IPS DF 6.9 (cell line): Measurements from ENCODE around the gene CADPS.

ENCODE experiments used
- DNase-seq: peaks from one replicate; pipeline ENCODE4 v3.0.0-alpha.2; 2013; ENCODE audit warnings: low read depth, low spot score
- H3K27ac ChIP-seq: one replicate; pipeline ENCODE4 v1.5.1; 2013; ENCODE audit warnings: low read length, control low read depth
- H3K27me3 ChIP-seq: 2 replicates; pipeline ENCODE4 v1.6.1; 2013; ENCODE audit warnings: mild to moderate bottlenecking, low read length; ENCODE audit not compliant: control insufficient read depth, insufficient read depth
- H3K36me3 ChIP-seq: 2 replicates; pipeline ENCODE4 v1.6.1; 2013; ENCODE audit warnings: low read length; ENCODE audit not compliant: control insufficient read depth, insufficient read depth
- H3K4me1 ChIP-seq: 2 replicates; pipeline ENCODE4 v1.6.1; 2013; ENCODE audit warnings: low read length; ENCODE audit not compliant: control insufficient read depth, insufficient read depth
- H3K4me3 ChIP-seq: 2 replicates; pipeline ENCODE4 v1.5.1; 2013; ENCODE audit warnings: mild to moderate bottlenecking, low read length
- H3K9me3 ChIP-seq: 2 replicates; pipeline ENCODE4 v1.6.1; 2013; ENCODE audit warnings: low read length, inconsistent platforms; ENCODE audit not compliant: control insufficient read depth, insufficient read depth
- WGBS: extraction: QIAGEN DNeasy Blood & Tissue Kit; methylation state at CpG from one replicate; pipeline ENCODE4 v1.1.7; 2013; ENCODE audit warnings: mixed read lengths, missing lambda C conversion rate; ENCODE audit not compliant: insufficient read length, insufficient coverage; 5-methylcytosine and 5-hydroxymethylcytosine counted together

CADPS gene

DNA sequence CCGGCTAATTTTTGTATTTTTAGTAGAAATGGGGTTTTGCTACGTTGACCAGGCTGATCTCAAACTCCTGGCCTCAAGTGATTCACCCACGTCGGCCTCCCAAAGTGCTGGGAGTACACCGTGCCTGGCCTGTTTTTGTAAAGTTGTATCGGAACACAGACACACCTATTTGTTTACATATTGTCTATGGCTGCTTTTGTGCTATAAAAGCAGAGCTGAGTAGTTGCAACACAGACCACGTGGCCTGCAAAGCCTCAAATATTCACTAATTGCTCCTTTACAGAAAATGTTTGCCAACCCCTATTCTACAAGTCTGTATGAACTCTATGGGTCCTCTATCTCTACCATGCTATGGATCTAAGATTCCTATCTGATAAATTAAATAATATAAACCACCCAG, 175.5 kb downstream of the CADPS start:
- no peak for DNase-seq
- Histone ChIP-seq H3K27me3 (no peaks in the 10 kb centered on the region), H3K4me3 (no peak overlapping the region), H3K36me3 (no peaks in the 10 kb centered on the region), H3K9me3 (no peaks in the 10 kb centered on the region), H3K4me1 (no peaks in the 10 kb centered on the region), H3K27ac (no peak overlapping the region)
- WGBS = no CpG with 5 or more reads among the region's 7 CpGs

DNA sequence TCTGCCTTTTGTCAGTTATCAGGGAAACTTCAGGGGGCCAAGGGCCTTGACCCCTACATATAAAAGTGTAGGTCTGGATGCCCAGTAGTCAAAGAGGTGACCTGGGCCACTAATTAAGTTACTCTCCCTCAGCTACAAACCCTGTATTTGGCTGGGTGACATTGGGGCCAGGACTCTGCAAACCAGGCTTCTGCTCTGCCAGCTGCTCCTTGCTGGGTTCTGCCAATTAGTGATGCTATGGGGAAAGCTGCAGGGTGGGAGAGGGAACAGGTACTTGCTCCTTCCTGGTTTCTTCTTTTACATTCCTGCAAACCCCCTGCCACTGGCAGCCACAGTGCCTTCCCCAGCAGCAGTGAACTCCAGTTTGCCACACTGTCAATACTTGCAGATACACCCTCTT, 179.2 kb downstream of the CADPS start:
- Histone ChIP-seq H3K4me1 (no peaks in the 10 kb centered on the region), H3K4me3 (no peak overlapping the region), H3K36me3 (no peaks in the 10 kb centered on the region), H3K27ac (no peak overlapping the region), H3K9me3 (no peaks in the 10 kb centered on the region), H3K27me3 (no peaks in the 10 kb centered on the region)
- no peak for DNase-seq

DNA sequence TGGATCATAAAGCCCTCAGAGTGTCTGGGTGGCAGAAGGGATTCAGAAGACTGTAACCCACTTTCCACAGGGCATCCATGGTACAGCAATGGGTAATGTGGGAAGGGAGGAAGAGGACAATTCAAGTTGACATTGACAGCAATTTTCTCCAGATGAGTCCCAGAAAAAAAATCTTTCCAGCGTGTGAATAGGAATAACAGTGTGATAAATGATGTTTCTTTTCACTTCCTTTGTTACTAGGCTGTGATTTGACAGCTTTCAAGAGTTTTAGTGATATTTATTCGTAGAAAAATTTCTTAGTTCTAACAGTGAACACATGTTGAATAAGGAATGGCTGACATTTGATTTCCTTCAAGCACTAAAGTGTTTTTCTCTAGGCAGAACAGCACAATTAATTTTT, 186.4 kb downstream of the CADPS start:
- no peak for DNase-seq
- Histone ChIP-seq H3K9me3 (no peaks in the 10 kb centered on the region), H3K27ac (no peak overlapping the region), H3K36me3 (no peaks in the 10 kb centered on the region), H3K4me1 (no peaks in the 10 kb centered on the region; the same call in 1 of the 2 replicates), H3K4me3 (no peak overlapping the region), H3K27me3 (no peaks in the 10 kb centered on the region)
- WGBS = no CpG with 5 or more reads among the region's 2 CpGs

DNA sequence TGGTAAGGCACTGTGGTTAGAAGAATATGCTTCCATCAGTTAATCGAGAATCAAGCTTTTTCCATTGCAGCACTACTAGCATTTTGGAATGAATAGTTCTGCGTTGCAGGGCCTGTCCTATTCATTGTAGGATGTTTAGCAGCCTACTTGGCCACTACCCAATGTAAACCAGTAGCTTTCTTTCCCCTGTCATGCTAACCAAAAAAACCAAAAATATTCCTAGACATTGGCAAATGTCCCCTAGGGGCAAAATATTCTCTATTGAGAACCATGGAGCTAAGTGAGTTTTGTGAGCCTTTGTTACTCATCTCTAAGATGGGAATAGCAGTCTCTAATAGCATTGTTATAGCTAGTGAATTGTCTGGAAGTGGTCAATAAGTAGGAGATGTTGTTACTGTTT, 187.2 kb downstream of the CADPS start:
- H3K27ac ChIP-seq = no peak overlapping the region
- no peaks in the 10 kb centered on the region for H3K9me3 ChIP-seq
- H3K36me3 ChIP-seq = no peaks in the 10 kb centered on the region
- no peak overlapping the region for H3K4me3 ChIP-seq
- no peak for DNase-seq
- no CpG with 5 or more reads among the region's 2 CpGs for WGBS
- H3K27me3 ChIP-seq = no peaks in the 10 kb centered on the region
- no peaks in the 10 kb centered on the region; the same call in 1 of the 2 replicates for H3K4me1 ChIP-seq

DNA sequence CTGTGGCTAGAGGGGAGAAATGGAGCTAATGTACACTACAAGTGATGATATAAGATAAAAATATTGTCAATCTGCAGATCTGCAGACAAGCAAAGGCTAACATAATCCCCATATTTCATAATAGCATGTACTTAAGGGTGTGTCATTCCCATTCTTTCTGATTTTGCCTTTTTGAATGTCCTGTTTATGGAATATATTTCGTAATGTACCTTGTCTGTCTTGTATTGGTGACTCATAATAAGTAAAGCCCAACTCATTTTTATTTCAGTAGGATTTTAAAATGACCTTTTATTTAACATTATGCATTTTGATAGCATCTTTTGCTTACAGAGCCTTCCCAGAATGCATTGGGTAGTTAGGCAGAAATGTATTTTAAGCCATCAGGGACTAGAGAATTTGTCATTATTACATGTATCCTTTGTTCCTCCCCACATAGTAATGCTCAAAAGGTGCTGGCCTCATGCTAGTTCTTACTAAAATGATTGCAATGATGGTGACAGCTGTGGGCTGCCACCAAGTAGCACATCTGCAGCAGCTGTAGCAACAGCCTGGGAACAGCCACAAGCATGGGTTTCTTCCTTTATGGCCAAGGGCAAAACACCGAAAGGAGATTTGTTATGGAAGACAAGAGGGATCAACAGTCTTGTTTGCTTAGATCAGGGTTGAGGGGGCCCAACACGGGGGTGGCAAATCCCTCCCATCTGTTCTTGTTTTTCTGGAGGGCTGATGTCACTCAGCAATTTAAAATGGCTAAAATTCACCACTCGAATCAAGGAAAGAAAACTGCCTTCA, 188.5 kb downstream of the CADPS start:
- H3K36me3 ChIP-seq = no peaks in the 10 kb centered on the region
- H3K27ac ChIP-seq = no peak overlapping the region
- no peaks in the 10 kb centered on the region; the same call in 1 of the 2 replicates for H3K4me1 ChIP-seq
- no peak for DNase-seq
- H3K27me3 ChIP-seq = no peaks in the 10 kb centered on the region
- no peaks in the 10 kb centered on the region for H3K9me3 ChIP-seq
- no peak overlapping the region for H3K4me3 ChIP-seq
- no CpG with 5 or more reads among the region's 4 CpGs for WGBS

DNA sequence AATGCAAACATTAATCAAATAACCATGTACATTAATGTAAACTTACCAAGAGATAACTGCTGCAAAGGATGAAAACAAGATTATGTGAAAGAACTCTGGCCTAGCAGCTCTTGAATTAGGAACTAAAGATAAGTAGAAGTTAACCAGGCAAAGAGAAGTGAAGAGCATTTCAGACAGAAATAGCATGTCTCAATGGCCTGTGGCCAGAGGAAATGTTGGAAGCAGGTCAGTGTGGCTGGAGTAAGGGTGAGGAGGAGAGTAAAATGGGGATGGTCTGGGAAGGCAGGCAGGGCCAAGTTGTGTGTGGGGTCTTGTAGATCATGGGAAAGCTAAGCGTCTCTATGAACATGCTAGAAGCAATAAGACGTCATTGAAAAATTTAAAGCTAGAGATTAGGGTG, 192.4 kb downstream of the CADPS start:
- no peaks in the 10 kb centered on the region for H3K9me3 ChIP-seq
- H3K36me3 ChIP-seq = no peaks in the 10 kb centered on the region
- H3K27me3 ChIP-seq = no peaks in the 10 kb centered on the region
- no peak overlapping the region for H3K27ac ChIP-seq
- peaks cover 5% of the 10 kb centered on the region; the same call in 1 of the 2 replicates for H3K4me1 ChIP-seq
- WGBS = no CpG with 5 or more reads among the region's 2 CpGs
- no peak for DNase-seq
- H3K4me3 ChIP-seq = no peak overlapping the region

DNA sequence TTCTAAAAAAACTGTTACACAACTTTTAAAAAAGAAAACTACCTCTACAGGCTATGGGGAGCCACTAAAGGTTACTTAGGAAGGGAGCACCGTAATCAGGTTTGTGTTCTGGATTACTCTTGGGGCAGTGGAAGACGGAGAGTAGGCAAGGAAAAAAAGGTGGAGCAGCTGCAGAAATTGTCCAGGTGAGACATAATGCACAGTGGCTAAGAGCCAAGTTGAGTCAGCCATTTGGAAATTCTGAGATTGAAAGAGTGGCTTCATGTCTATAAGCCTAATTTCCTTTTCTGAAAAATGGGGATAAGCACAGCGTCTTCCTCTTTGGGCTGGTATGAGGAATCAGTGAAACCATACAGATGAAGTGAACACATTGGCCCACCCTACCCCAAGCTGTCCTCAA, 195.2 kb downstream of the CADPS start:
- Histone ChIP-seq H3K9me3 (no peaks in the 10 kb centered on the region), H3K4me3 (no peak overlapping the region), H3K36me3 (no peaks in the 10 kb centered on the region), H3K27me3 (no peaks in the 10 kb centered on the region), H3K27ac (no peak overlapping the region), H3K4me1 (peaks cover 5% of the 10 kb centered on the region; the same call in 1 of the 2 replicates)
- no peak for DNase-seq
- no CpG with 5 or more reads among the region's 3 CpGs for WGBS

DNA sequence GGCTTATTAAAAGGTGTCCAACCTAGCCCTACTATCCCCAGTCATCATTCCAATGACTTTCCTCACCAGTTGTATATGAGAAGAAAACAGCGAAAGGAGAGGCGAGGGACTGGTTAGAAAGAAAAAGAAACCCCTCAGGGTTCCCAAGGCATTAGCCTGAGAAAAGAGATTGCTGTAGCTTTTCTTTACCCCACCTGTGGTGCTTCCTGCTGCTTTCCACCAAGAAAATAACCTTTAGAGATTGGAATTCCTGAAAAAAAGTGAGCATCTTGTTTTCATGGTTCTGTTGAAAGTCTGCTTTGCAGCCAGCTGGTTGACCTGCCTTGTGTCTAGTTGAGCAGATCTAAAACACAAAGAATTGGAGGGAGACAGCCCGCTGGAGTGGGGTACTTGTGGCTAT, 196.4 kb downstream of the CADPS start:
- peak; percentile 41 for DNase-seq
- Histone ChIP-seq H3K4me1 (peaks cover 5% of the 10 kb centered on the region; the same call in 1 of the 2 replicates), H3K27ac (no peak overlapping the region), H3K4me3 (no peak overlapping the region), H3K9me3 (no peaks in the 10 kb centered on the region), H3K27me3 (no peaks in the 10 kb centered on the region), H3K36me3 (no peaks in the 10 kb centered on the region)
- WGBS = no CpG with 5 or more reads among the region's 3 CpGs

DNA sequence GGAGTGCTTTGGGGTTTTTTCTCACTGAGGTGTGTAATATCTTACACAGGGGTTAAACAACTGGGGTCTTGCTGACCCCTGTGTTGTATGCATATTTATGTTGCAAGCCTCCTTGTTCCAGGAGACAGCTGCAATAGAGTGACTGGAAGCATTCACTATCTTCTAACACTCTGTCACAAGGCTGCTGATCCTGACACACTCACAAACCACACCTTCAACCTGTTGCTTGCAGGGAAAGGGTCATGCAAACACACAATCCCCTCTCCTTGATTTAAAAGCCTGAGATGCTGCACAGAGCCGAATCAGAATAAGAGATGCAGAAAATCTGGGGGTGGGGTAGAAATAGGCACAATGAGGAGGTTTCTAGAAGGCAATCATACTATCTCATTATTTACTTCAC, 197.3 kb downstream of the CADPS start:
- Histone ChIP-seq H3K27me3 (no peaks in the 10 kb centered on the region), H3K9me3 (no peaks in the 10 kb centered on the region), H3K4me1 (peaks cover 5% of the 10 kb centered on the region; the same call in 1 of the 2 replicates), H3K36me3 (no peaks in the 10 kb centered on the region), H3K4me3 (no peak overlapping the region), H3K27ac (no peak overlapping the region)
- no peak for DNase-seq
- WGBS = no CpG with 5 or more reads among the region's 1 CpG

DNA sequence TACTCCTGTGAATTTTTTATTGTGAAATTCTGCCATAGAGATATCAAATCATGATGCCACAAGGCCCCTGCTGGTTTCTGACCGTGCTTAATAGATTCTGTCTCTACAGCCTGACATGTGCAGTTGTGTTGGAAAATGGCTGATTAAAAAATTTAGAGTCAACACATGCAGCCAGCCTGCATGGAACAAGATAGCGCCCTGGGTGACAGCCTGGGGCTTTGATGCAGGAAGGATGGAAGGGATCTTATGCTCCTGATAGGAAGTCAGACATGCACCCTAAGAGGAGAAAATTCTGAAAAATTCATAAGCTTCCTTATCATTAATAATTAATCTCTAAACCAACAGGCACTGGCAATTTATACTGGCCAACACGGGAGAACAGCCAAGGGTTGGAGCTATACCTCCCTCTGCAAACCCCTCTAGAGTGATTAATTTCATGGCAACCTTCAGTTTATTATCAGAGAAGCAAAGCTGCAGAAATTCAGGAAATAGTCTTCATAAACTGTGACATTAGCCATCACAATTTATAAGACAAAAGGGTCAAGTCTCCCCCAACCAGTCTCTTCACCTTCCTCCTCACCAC, 198.4 kb downstream of the CADPS start:
- WGBS = no CpG with 5 or more reads among the region's 3 CpGs
- Histone ChIP-seq H3K36me3 (no peaks in the 10 kb centered on the region), H3K4me3 (no peak overlapping the region), H3K27ac (no peak overlapping the region), H3K27me3 (no peaks in the 10 kb centered on the region), H3K4me1 (peaks cover 5% of the 10 kb centered on the region; the same call in 1 of the 2 replicates), H3K9me3 (no peaks in the 10 kb centered on the region)
- no peak for DNase-seq

DNA sequence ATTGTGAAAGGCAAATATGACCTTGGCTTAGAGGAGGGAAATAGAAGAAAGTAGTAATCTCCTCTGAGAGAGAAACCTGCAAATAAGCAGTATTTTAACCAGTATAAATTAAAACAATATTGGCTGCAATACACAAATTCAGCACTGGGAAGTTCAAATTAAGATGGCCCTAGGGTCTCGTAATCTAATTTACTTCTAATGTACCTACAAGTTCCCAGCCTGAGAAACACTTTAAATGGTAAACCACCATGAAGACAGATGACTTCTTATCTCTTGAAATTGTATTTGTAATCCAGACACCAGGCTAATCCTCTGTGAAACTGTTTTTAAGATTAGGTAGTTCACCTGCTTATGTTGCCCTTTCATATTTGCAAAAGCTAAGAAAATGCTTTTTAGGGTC, 199.7 kb downstream of the CADPS start:
- DNase-seq = no peak
- WGBS = no CpG with 5 or more reads among the region's 1 CpG
- H3K4me1 ChIP-seq = peaks cover 5% of the 10 kb centered on the region; the same call in 1 of the 2 replicates
- H3K4me3 ChIP-seq = no peak overlapping the region
- H3K27me3 ChIP-seq = no peaks in the 10 kb centered on the region
- H3K27ac ChIP-seq = no peak overlapping the region
- H3K9me3 ChIP-seq = no peaks in the 10 kb centered on the region
- no peaks in the 10 kb centered on the region for H3K36me3 ChIP-seq
